Glutamatergic neuron (in vitro differentiated cells): ENCODE measurements around the gene TRPV4. TPM values are rescaled to one million over a fixed set of nuclear protein-coding genes. Genes with fewer than 3 reads are reported as not detected.

Experiments
- DNase-seq: peaks from one replicate; pipeline ENCODE4 v3.0.0; 2022
- H3K27ac Mint-ChIP-seq: one replicate; pipeline ENCODE4 v1.8.0; 2020; ENCODE audit warnings: mild to moderate bottlenecking, mixed read lengths, inconsistent platforms; ENCODE audit not compliant: unreplicated experiment
- H3K27me3 Mint-ChIP-seq: one replicate; pipeline ENCODE4 v1.8.0; 2020; ENCODE audit warnings: mild to moderate bottlenecking, moderate library complexity, mixed read lengths, inconsistent platforms; ENCODE audit not compliant: unreplicated experiment
- H3K36me3 Mint-ChIP-seq: one replicate; pipeline ENCODE4 v1.8.0; 2020; ENCODE audit warnings: mild to moderate bottlenecking, mixed read lengths, inconsistent platforms; ENCODE audit not compliant: unreplicated experiment
- H3K4me1 Mint-ChIP-seq: one replicate; pipeline ENCODE4 v1.8.0; 2020; ENCODE audit warnings: mild to moderate bottlenecking, low read depth, mixed read lengths, inconsistent platforms; ENCODE audit not compliant: unreplicated experiment
- H3K4me3 Mint-ChIP-seq: one replicate; pipeline ENCODE4 v1.8.0; 2020; ENCODE audit warnings: mild to moderate bottlenecking, mixed read lengths, inconsistent platforms; ENCODE audit not compliant: unreplicated experiment
- H3K9me3 Mint-ChIP-seq: one replicate; pipeline ENCODE4 v1.8.0; 2020; ENCODE audit warnings: mild to moderate bottlenecking, moderate library complexity, mixed read lengths, inconsistent platforms; ENCODE audit not compliant: unreplicated experiment
- CTCF ChIP-seq: fragments of 200-600 bp; sonication (generic); IDR thresholded peaks from one replicate; pipeline ENCODE4 v1.5.0; 2021; ENCODE audit not compliant: partially characterized antibody, unreplicated experiment
- total RNA-seq: library from RNA; stranded (reverse); fragmentation: NEBNext Ultra II Directional; extraction: Animal tissue kit (Norgen Biotek cat#: 25700); gene quantifications from one replicate; pipeline ENCODE4 v1.2.1, GENCODE V29; 2021; ENCODE audit not compliant: unreplicated experiment

TRPV4 gene
- total RNA-seq, 1 donor from 2014 or later, result 0.17 TPM

GRCh38 chr12:109839444-109839843 is 6.2 kb upstream of the TRPV4 start:
- Mint-ChIP-seq H3K36me3 (no peaks in the 10 kb centered on the region), H3K27ac (no peak overlapping the region), H3K27me3 (peaks cover 5% of the 10 kb centered on the region), H3K4me3 (no peak overlapping the region), H3K4me1 (no peaks in the 10 kb centered on the region), H3K9me3 (peaks cover 5% of the 10 kb centered on the region)
- DNase-seq, result no peak
- TF ChIP-seq CTCF, result no peak

- peaks cover 5% of the 10 kb centered on the region for H3K27me3 Mint-ChIP-seq
These were observed 3.7 kb upstream of the TRPV4 start for GRCh38 chr12:109836916-109837315.

GRCh38 chr12:109835827-109836226 is 2.6 kb upstream of the TRPV4 start:
- peaks cover 2% of the 10 kb centered on the region for H3K9me3 Mint-ChIP-seq
- no peak for TF ChIP-seq CTCF
- H3K27me3 Mint-ChIP-seq, result peaks cover 5% of the 10 kb centered on the region
- H3K36me3 Mint-ChIP-seq, result no peaks in the 10 kb centered on the region
- no peak overlapping the region for H3K27ac Mint-ChIP-seq
- no peaks in the 10 kb centered on the region for H3K4me1 Mint-ChIP-seq
- DNase-seq, result no peak
- H3K4me3 Mint-ChIP-seq, result no peak overlapping the region

More at GRCh38 chr12:109836916-109837315, 3.7 kb upstream of the TRPV4 start:
- Mint-ChIP-seq H3K27ac (no peak overlapping the region), H3K4me1 (no peaks in the 10 kb centered on the region), H3K9me3 (peaks cover 5% of the 10 kb centered on the region), H3K36me3 (no peaks in the 10 kb centered on the region), H3K4me3 (no peak overlapping the region)
- no peak for TF ChIP-seq CTCF
- no peak for DNase-seq

- no peak for TF ChIP-seq CTCF
- Mint-ChIP-seq H3K36me3 (no peaks in the 10 kb centered on the region), H3K27ac (no peak overlapping the region), H3K4me1 (no peaks in the 10 kb centered on the region), H3K4me3 (no peak overlapping the region), H3K9me3 (no peaks in the 10 kb centered on the region), H3K27me3 (peaks cover 4% of the 10 kb centered on the region)
- no peak for DNase-seq
These were observed 474 bp downstream of the TRPV4 start for GRCh38 chr12:109832541-109833306.

- DNase-seq, result peak; percentile 8
- TF ChIP-seq CTCF, result no peak
- Mint-ChIP-seq H3K27ac (no peak overlapping the region), H3K9me3 (no peaks in the 10 kb centered on the region), H3K4me1 (no peaks in the 10 kb centered on the region), H3K4me3 (no peak overlapping the region), H3K36me3 (no peaks in the 10 kb centered on the region), H3K27me3 (peaks cover 4% of the 10 kb centered on the region)
These were observed 1.3 kb downstream of the TRPV4 start for GRCh38 chr12:109831929-109832328.
